CD4-positive, CD25-positive, alpha-beta regulatory T cell (primary cell): Measurements from ENCODE around the gene NTN4. TPM values are rescaled to one million over a fixed set of nuclear protein-coding genes. Genes with fewer than 3 reads are reported as not detected.

ENCODE experiments used
- ATAC-seq, 2 donors: fragments of 150-1000 bp; cut with Tn5 transposase; one replicate each; pipeline ENCODE4 v1.10.0; 2021; ENCODE audit warnings: low read depth in 2 of 2, moderate number of reproducible peaks in 2 of 2, moderate library complexity in 1 of 2
- DNase-seq, 3 donors: peaks; one replicate each; pipeline versions ENCODE4 v3.0.0 to v3.0.0-alpha.2; 2012 to 2022; ENCODE audit warnings: mixed read lengths in 1 of 3
- H3K27ac ChIP-seq: one replicate; pipeline ENCODE4 v1.7.0; 2013; ENCODE audit warnings: mild to moderate bottlenecking, low read length; ENCODE audit not compliant: insufficient read depth, poor library complexity, severe bottlenecking
- H3K27me3 ChIP-seq: one replicate; pipeline ENCODE4 v1.7.0; 2013; ENCODE audit warnings: low read length; ENCODE audit not compliant: control insufficient read depth, insufficient read depth
- H3K36me3 ChIP-seq: one replicate; pipeline ENCODE4 v1.7.0; 2013; ENCODE audit warnings: mild to moderate bottlenecking, low read length, moderate library complexity; ENCODE audit not compliant: control insufficient read depth, insufficient read depth
- H3K4me1 ChIP-seq: 2 replicates; pipeline ENCODE4 v1.7.0; 2013; ENCODE audit warnings: mild to moderate bottlenecking, low read length; ENCODE audit not compliant: insufficient read depth, control insufficient read depth, poor library complexity, severe bottlenecking
- H3K4me3 ChIP-seq: one replicate; pipeline ENCODE4 v1.7.0; 2013; ENCODE audit warnings: low read depth, mild to moderate bottlenecking, low read length, moderate library complexity
- H3K9me3 ChIP-seq, 2 experiments: 1 replicate in 1 of 2; 2 replicates in 1 of 2; pipeline ENCODE4 v1.7.0; 2013; ENCODE audit warnings: low read length in 2 of 2, mild to moderate bottlenecking in 1 of 2, moderate library complexity in 1 of 2; ENCODE audit not compliant: control insufficient read depth in 2 of 2
- H3K27ac Mint-ChIP-seq, 3 donors: one replicate each; pipeline ENCODE4 v1.8.0; 2020 to 2022; ENCODE audit warnings: mild to moderate bottlenecking in 3 of 3, mixed read lengths in 3 of 3, moderate library complexity in 2 of 3
- H3K27me3 Mint-ChIP-seq: one replicate; pipeline ENCODE4 v1.8.0; 2022; ENCODE audit warnings: mild to moderate bottlenecking, mixed read lengths
- H3K36me3 Mint-ChIP-seq: one replicate; pipeline ENCODE4 v1.8.0; 2020; ENCODE audit warnings: mixed read lengths
- H3K4me1 Mint-ChIP-seq, 4 donors: one replicate each; pipeline ENCODE4 v1.8.0; 2020 to 2022; ENCODE audit warnings: mixed read lengths in 4 of 4, mild to moderate bottlenecking in 1 of 4
- H3K4me3 Mint-ChIP-seq, 4 donors: one replicate each; pipeline ENCODE4 v1.8.0; 2020 to 2022; ENCODE audit warnings: mild to moderate bottlenecking in 4 of 4, mixed read lengths in 4 of 4, moderate library complexity in 3 of 4
- H3K9me3 Mint-ChIP-seq, 7 donors: one replicate each; pipeline ENCODE4 v1.8.0; 2020 to 2022; ENCODE audit warnings: mixed read lengths in 7 of 7, mild to moderate bottlenecking in 3 of 7, moderate library complexity in 2 of 7
- polyA plus RNA-seq, 4 donors: library from polyadenylated mRNA; unstranded; fragments of 300-500 nt; fragmentation: Illumina TruSeq; gene quantifications; one replicate each; pipeline ENCODE4 v1.2.3, GENCODE V29; 2021
- total RNA-seq: library from RNA; stranded (reverse); gene quantifications from one replicate; pipeline ENCODE4 v1.2.3, GENCODE V29; 2022

The NTN4 gene
- total and polyA plus RNA-seq, 5 donors from 2014 or later = 0.16 TPM; not detected in 4

GRCh38 chr12:95773320-95773719, 17.2 kb downstream of the NTN4 start:
- Mint-ChIP-seq H3K4me3 (no peak overlapping the region), H3K36me3 (no peaks in the 10 kb centered on the region), H3K27ac (no peak overlapping the region), H3K27me3 (no peaks in the 10 kb centered on the region), H3K9me3 (peaks cover 0 to 6% (median 0%) of the 10 kb centered on the region in 7 donors), H3K4me1 (no peaks in the 10 kb centered on the region)
- H3K36me3 ChIP-seq = no peaks in the 10 kb centered on the region
- H3K4me3 ChIP-seq = no peak overlapping the region
- ATAC-seq (no peak), DNase-seq (no peak)
- H3K27ac ChIP-seq = no peak overlapping the region
- H3K27me3 ChIP-seq = no peaks in the 10 kb centered on the region
- H3K4me1 ChIP-seq = no peaks in the 10 kb centered on the region
- no peaks in the 10 kb centered on the region for H3K9me3 ChIP-seq

GRCh38 chr12:95767703-95768102, 22.9 kb downstream of the NTN4 start:
- Histone ChIP-seq H3K4me3 (no peak overlapping the region), H3K36me3 (no peaks in the 10 kb centered on the region), H3K27ac (no peak overlapping the region), H3K9me3 (no peaks in the 10 kb centered on the region), H3K4me1 (no peaks in the 10 kb centered on the region), H3K27me3 (no peaks in the 10 kb centered on the region)
- Mint-ChIP-seq H3K36me3 (no peaks in the 10 kb centered on the region), H3K27me3 (peaks cover 24% of the 10 kb centered on the region), H3K4me3 (no peak overlapping the region), H3K27ac (no peak overlapping the region), H3K4me1 (no peaks in the 10 kb centered on the region), H3K9me3 (peaks cover 0 to 6% (median 0%) of the 10 kb centered on the region in 7 donors)
- ATAC-seq = no peak
- no peak for DNase-seq

GRCh38 chr12:95766356-95767019, 24.1 kb downstream of the NTN4 start:
- H3K36me3 ChIP-seq = no peaks in the 10 kb centered on the region
- H3K4me1 ChIP-seq = no peaks in the 10 kb centered on the region
- H3K27ac Mint-ChIP-seq = no peak overlapping the region
- H3K9me3 ChIP-seq = no peaks in the 10 kb centered on the region
- H3K27ac ChIP-seq = no peak overlapping the region
- peaks cover 24% of the 10 kb centered on the region for H3K27me3 Mint-ChIP-seq
- ATAC-seq (no peak), DNase-seq (no peak)
- H3K4me1 Mint-ChIP-seq = no peaks in the 10 kb centered on the region
- no peak overlapping the region for H3K4me3 ChIP-seq
- no peaks in the 10 kb centered on the region for H3K36me3 Mint-ChIP-seq
- H3K9me3 Mint-ChIP-seq = peaks cover 0 to 4% (median 0%) of the 10 kb centered on the region in 7 donors
- H3K4me3 Mint-ChIP-seq = no peak overlapping the region
- H3K27me3 ChIP-seq = no peaks in the 10 kb centered on the region

GRCh38 chr12:95764848-95765247, 25.7 kb downstream of the NTN4 start:
- Mint-ChIP-seq H3K27me3 (peaks cover 24% of the 10 kb centered on the region), H3K9me3 (peaks cover 0 to 4% (median 0%) of the 10 kb centered on the region in 7 donors), H3K27ac (no peak overlapping the region), H3K4me3 (no peak overlapping the region), H3K4me1 (no peaks in the 10 kb centered on the region), H3K36me3 (no peaks in the 10 kb centered on the region)
- Histone ChIP-seq H3K4me3 (no peak overlapping the region), H3K4me1 (no peaks in the 10 kb centered on the region), H3K27ac (no peak overlapping the region), H3K36me3 (no peaks in the 10 kb centered on the region), H3K9me3 (no peaks in the 10 kb centered on the region), H3K27me3 (no peaks in the 10 kb centered on the region)
- no peak for ATAC-seq
- no peak for DNase-seq

- Histone ChIP-seq H3K9me3 (no peaks in the 10 kb centered on the region), H3K4me1 (no peaks in the 10 kb centered on the region), H3K27me3 (no peaks in the 10 kb centered on the region), H3K36me3 (no peaks in the 10 kb centered on the region), H3K4me3 (no peak overlapping the region), H3K27ac (no peak overlapping the region)
- ATAC-seq = no peak
- H3K4me3 Mint-ChIP-seq = no peak overlapping the region
- peaks cover 24% of the 10 kb centered on the region for H3K27me3 Mint-ChIP-seq
- H3K9me3 Mint-ChIP-seq = peaks cover 0 to 4% (median 0%) of the 10 kb centered on the region in 7 donors
- H3K36me3 Mint-ChIP-seq = no peaks in the 10 kb centered on the region
- no peak for DNase-seq
- H3K27ac Mint-ChIP-seq = no peak overlapping the region
- no peaks in the 10 kb centered on the region for H3K4me1 Mint-ChIP-seq
Observed at GRCh38 chr12:95763809-95764253, 26.7 kb downstream of the NTN4 start.

- H3K4me3 Mint-ChIP-seq = no peak overlapping the region
- Histone ChIP-seq H3K36me3 (no peaks in the 10 kb centered on the region), H3K27me3 (peaks cover 4% of the 10 kb centered on the region), H3K4me3 (no peak overlapping the region), H3K4me1 (no peaks in the 10 kb centered on the region), H3K9me3 (no peaks in the 10 kb centered on the region), H3K27ac (no peak overlapping the region)
- no peak overlapping the region for H3K27ac Mint-ChIP-seq
- no peak for ATAC-seq
- H3K36me3 Mint-ChIP-seq = no peaks in the 10 kb centered on the region
- H3K27me3 Mint-ChIP-seq = peaks cover 24% of the 10 kb centered on the region
- H3K4me1 Mint-ChIP-seq = no peaks in the 10 kb centered on the region
- H3K9me3 Mint-ChIP-seq = peaks cover 0 to 2% (median 0%) of the 10 kb centered on the region in 7 donors
- DNase-seq = no peak
Observed at GRCh38 chr12:95762123-95762785, 28.3 kb downstream of the NTN4 start.

GRCh38 chr12:95760371-95760770, 30.2 kb downstream of the NTN4 start:
- Histone ChIP-seq H3K4me3 (no peak overlapping the region), H3K27ac (no peak overlapping the region), H3K4me1 (no peaks in the 10 kb centered on the region), H3K27me3 (peaks cover 4% of the 10 kb centered on the region), H3K36me3 (no peaks in the 10 kb centered on the region), H3K9me3 (no peaks in the 10 kb centered on the region)
- ATAC-seq (no peak), DNase-seq (no peak)
- no peaks in the 10 kb centered on the region for H3K4me1 Mint-ChIP-seq
- H3K27ac Mint-ChIP-seq = no peak overlapping the region
- no peaks in the 10 kb centered on the region for H3K36me3 Mint-ChIP-seq
- no peak overlapping the region for H3K4me3 Mint-ChIP-seq
- H3K9me3 Mint-ChIP-seq = peaks cover 0 to 2% (median 0%) of the 10 kb centered on the region in 7 donors
- peaks cover 16% of the 10 kb centered on the region for H3K27me3 Mint-ChIP-seq

- peaks cover 4% of the 10 kb centered on the region for H3K27me3 ChIP-seq
- no peaks in the 10 kb centered on the region for H3K9me3 ChIP-seq
- H3K27ac Mint-ChIP-seq = no peak overlapping the region
- no peaks in the 10 kb centered on the region for H3K36me3 Mint-ChIP-seq
- DNase-seq = no peak
- H3K9me3 Mint-ChIP-seq = peaks cover 0 to 2% (median 0%) of the 10 kb centered on the region in 7 donors
- no peaks in the 10 kb centered on the region for H3K36me3 ChIP-seq
- no peak overlapping the region for H3K27ac ChIP-seq
- no peaks in the 10 kb centered on the region for H3K4me1 ChIP-seq
- no peak for ATAC-seq
- H3K27me3 Mint-ChIP-seq = peaks cover 10% of the 10 kb centered on the region
- H3K4me3 Mint-ChIP-seq = no peak overlapping the region
- no peak overlapping the region for H3K4me3 ChIP-seq
- H3K4me1 Mint-ChIP-seq = no peaks in the 10 kb centered on the region
Observed at GRCh38 chr12:95759718-95760117, 30.8 kb downstream of the NTN4 start.
